Stimulated activated CD8-positive, alpha-beta memory T cell treated with anti-CD3 and anti-CD28 coated beads, Interleukin-4, amount 100 ng/mL, for 48 hours (primary cell): Measurements from ENCODE around the gene METTL27.
"Not testable (repeated sequence)": the region's sequence is repeated elsewhere in the genome, so short reads cannot be mapped to it uniquely, and the experiment has no call there.

Experiments
- DNase-seq: peaks from one replicate; pipeline ENCODE4 v3.0.0-alpha.2; 2020

The METTL27 gene

GRCh38 chr7:73842067-73842976 lies at the start of gene METTL27:
Gene METTL27, minus strand, starts transcription at chr7:73842516. Its CDS starts 376 bp downstream, at chr7:73842140.
- peak; percentile 93 for DNase-seq

- no peak for DNase-seq
These were observed 49.0 kb upstream of the METTL27 start for GRCh38 chr7:73891178-73891885.

- DNase-seq, result no peak
These were observed 48.3 kb upstream of the METTL27 start for GRCh38 chr7:73890555-73891147.

- no peak for DNase-seq
These were observed 46.6 kb upstream of the METTL27 start for GRCh38 chr7:73888959-73889358.

GRCh38 chr7:73887762-73888161 lies 45.4 kb upstream of the METTL27 start:
- DNase-seq, result no peak

- DNase-seq, result no peak
These were observed 43.9 kb upstream of the METTL27 start for GRCh38 chr7:73885975-73886798.

- no peak for DNase-seq
These were observed 43.2 kb upstream of the METTL27 start for GRCh38 chr7:73885433-73885974.

GRCh38 chr7:73884867-73885422 lies 42.6 kb upstream of the METTL27 start:
- DNase-seq, result not testable (repeated sequence)

GRCh38 chr7:73882047-73882402 lies 39.7 kb upstream of the METTL27 start:
- no peak for DNase-seq

GRCh38 chr7:73881352-73882046 lies 39.2 kb upstream of the METTL27 start:
- DNase-seq, result no peak

- no peak for DNase-seq
These were observed 38.5 kb upstream of the METTL27 start for GRCh38 chr7:73880755-73881328.

- no peak for DNase-seq
These were observed 37.8 kb upstream of the METTL27 start for GRCh38 chr7:73879977-73880681.

GRCh38 chr7:73876973-73877372 lies 34.7 kb upstream of the METTL27 start:
- DNase-seq, result no peak

GRCh38 chr7:73876361-73876760 lies 34.0 kb upstream of the METTL27 start:
- DNase-seq, result no peak

GRCh38 chr7:73872056-73872908 lies 30.0 kb upstream of the METTL27 start:
- no peak for DNase-seq

- DNase-seq, result no peak
These were observed 29.1 kb upstream of the METTL27 start for GRCh38 chr7:73871163-73872011.

GRCh38 chr7:73870041-73870492 lies 27.8 kb upstream of the METTL27 start:
- no peak for DNase-seq
